Loucy (cell line): ENCODE data around the gene FHOD1.

Source experiments
- EZH2phosphoT487 ChIP-seq: fragments of 200-600 bp; IDR thresholded peaks from 2 replicates; pipeline ENCODE4 v1.6.1; 2018; ENCODE audit warnings: antibody characterized with exemption, mild to moderate bottlenecking, moderate library complexity, borderline replicate concordance
- TF ChIP-seq, protein P1 (sequence below): fragments of 200-600 bp; sonication (generic); conservative IDR thresholded peaks from 2 replicates; pipeline ENCODE4 v1.5.1; 2014; ENCODE audit warnings: mild to moderate bottlenecking, antibody characterized with exemption, low read length

DNA sequence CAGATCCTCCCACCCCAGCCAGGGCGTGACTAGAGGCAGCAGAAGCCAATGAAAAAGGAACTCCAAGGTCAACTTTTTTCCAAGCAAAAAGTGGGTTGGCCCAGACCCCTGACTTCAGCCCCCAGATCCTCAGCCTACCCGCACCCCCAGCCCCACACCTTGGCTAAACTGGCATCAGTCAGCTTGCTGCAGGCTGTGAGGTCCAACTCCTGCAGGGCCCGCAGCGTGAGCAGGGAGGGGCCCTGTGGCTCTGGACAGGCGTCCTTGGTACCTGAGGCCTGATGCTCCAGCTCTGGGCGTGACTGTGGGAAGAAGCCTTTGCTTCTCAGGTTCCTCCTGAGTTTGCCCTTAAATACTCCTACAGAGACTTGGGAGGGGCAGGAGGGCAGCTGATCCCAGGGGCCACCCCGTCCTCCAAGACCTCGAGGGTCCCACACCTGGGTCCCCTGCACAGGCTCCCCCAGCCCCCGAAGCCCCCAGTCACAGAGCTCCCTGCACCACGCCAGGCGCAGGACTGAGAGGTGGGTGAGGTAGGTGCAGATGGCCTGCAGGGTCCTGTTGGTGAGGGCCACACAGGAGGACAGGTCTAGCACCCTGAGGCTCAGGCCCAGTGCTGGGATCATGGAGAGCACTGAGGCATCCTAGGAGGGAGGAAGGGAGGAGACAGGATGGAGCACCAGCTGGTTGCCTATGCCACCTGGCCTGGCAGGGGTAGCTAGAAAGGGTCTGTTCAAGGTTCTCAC, 39.0 kb downstream of the FHOD1 start:
- TF ChIP-seq, protein P1, sequence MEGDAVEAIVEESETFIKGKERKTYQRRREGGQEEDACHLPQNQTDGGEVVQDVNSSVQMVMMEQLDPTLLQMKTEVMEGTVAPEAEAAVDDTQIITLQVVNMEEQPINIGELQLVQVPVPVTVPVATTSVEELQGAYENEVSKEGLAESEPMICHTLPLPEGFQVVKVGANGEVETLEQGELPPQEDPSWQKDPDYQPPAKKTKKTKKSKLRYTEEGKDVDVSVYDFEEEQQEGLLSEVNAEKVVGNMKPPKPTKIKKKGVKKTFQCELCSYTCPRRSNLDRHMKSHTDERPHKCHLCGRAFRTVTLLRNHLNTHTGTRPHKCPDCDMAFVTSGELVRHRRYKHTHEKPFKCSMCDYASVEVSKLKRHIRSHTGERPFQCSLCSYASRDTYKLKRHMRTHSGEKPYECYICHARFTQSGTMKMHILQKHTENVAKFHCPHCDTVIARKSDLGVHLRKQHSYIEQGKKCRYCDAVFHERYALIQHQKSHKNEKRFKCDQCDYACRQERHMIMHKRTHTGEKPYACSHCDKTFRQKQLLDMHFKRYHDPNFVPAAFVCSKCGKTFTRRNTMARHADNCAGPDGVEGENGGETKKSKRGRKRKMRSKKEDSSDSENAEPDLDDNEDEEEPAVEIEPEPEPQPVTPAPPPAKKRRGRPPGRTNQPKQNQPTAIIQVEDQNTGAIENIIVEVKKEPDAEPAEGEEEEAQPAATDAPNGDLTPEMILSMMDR = no peak
- no peak for TF ChIP-seq EZH2phosphoT487
